ENCODE data around the gene ABCB8. TPM values are rescaled to one million over a fixed set of nuclear protein-coding genes. Genes with fewer than 3 reads are reported as not detected.
A peak's percentile ranks its signal among the peaks of the same experiment; 100 is the strongest.

The ABCB8 gene
- total and polyA plus RNA-seq, 2 donors (not counting 1 experiment from before 2014, with no cell fraction given) = 41.4 to 69.7 TPM

GRCh38 chr7:151086802-151087244, 58.6 kb downstream of the ABCB8 start:
- TF ChIP-seq, protein P1, sequence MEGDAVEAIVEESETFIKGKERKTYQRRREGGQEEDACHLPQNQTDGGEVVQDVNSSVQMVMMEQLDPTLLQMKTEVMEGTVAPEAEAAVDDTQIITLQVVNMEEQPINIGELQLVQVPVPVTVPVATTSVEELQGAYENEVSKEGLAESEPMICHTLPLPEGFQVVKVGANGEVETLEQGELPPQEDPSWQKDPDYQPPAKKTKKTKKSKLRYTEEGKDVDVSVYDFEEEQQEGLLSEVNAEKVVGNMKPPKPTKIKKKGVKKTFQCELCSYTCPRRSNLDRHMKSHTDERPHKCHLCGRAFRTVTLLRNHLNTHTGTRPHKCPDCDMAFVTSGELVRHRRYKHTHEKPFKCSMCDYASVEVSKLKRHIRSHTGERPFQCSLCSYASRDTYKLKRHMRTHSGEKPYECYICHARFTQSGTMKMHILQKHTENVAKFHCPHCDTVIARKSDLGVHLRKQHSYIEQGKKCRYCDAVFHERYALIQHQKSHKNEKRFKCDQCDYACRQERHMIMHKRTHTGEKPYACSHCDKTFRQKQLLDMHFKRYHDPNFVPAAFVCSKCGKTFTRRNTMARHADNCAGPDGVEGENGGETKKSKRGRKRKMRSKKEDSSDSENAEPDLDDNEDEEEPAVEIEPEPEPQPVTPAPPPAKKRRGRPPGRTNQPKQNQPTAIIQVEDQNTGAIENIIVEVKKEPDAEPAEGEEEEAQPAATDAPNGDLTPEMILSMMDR (IDR thresholded peaks at IDR 0.05) = no peak
- no peak for TF ChIP-seq EZH2 (IDR thresholded peaks at IDR 0.05; ENCODE audit: borderline replicate concordance, insufficient read depth, low read depth, low read length, poor library complexity, severe bottlenecking)
- Histone ChIP-seq H3K27ac (ENCODE audit: low read length in 2 of 2) (peak overlapping the region in 1 of 2 donors; percentile 33), H3K4me2 (replicated peaks; ENCODE audit: low read depth, low read length, poor library complexity, severe bottlenecking) (peak overlapping the region; percentile 100), H4K20me1 (ENCODE audit: control insufficient read depth, insufficient read depth, low read length, poor library complexity, severe bottlenecking) (peaks cover 8% of the 10 kb centered on the region), H3K79me2 (ENCODE audit: control insufficient read depth, insufficient read depth, low read length) (peaks cover 15% of the 10 kb centered on the region), H2AFZ (ENCODE audit: insufficient read depth, low read depth, low read length, poor library complexity, severe bottlenecking) (peak overlapping the region; percentile 84), H3K4me1 (ENCODE audit: control insufficient read depth in 2 of 2, insufficient read depth in 2 of 2, low read length in 2 of 2) (peaks cover 52 to 53% of the 10 kb centered on the region in 2 donors), H3K4me3 (ENCODE audit: control extremely low read depth in 1 of 5, extremely low read depth in 1 of 5, insufficient read depth in 1 of 5, low read depth in 2 of 5, low read length in 4 of 5) (peak overlapping the region in 4 of 5 experiments; percentile 43 to 75 (median 68)), H3K9me3 (ENCODE audit: control extremely low read depth in 1 of 3, control insufficient read depth in 2 of 3, insufficient read depth in 1 of 3, low read length in 2 of 3) (peaks cover 0 to 4% (median 0%) of the 10 kb centered on the region in 3 donors), H3K9ac (ENCODE audit: low read length) (peak overlapping the region; percentile 83), H3K36me3 (replicated peaks in 1 of 2; ENCODE audit: control extremely low read depth in 1 of 2, control insufficient read depth in 1 of 2, extremely low read depth in 1 of 2, insufficient read depth in 2 of 2, low read length in 1 of 2) (no peaks in the 10 kb centered on the region), H3K27me3 (replicated peaks in 1 of 4; ENCODE audit: control extremely low read depth in 1 of 4, control insufficient read depth in 3 of 4, insufficient read depth in 4 of 4, low read length in 3 of 4) (peaks cover 0 to 57% (median 17%) of the 10 kb centered on the region in 4 experiments)
- DNase-seq = peak; percentile 62
- no peaks in the 10 kb centered on the region for H3K9me3 Mint-ChIP-seq (ENCODE audit: insufficient read depth)
- H3K4me1 Mint-ChIP-seq = peaks cover 45% of the 10 kb centered on the region
- ATAC-seq (ENCODE audit: low read depth) = no peak
- intact Hi-C loops (cut with micrococcal nuclease) = loop anchor here (1.0 to 10.0 kb wide), 4 partner anchors 24 to 848 kb away; no protein-coding TSS in a partner anchor
- under 1% methylated on average over 55 of the region's 56 CpGs for WGBS (ENCODE audit: insufficient coverage)
- H3K27ac Mint-ChIP-seq = peak overlapping the region; percentile 72
- ChIA-PET POLR2A (no interaction called here), CTCF (no interaction called here)
- peak overlapping the region; percentile 91 for H3K4me3 Mint-ChIP-seq
- H3K27me3 Mint-ChIP-seq = peaks cover 23% of the 10 kb centered on the region

DNA sequence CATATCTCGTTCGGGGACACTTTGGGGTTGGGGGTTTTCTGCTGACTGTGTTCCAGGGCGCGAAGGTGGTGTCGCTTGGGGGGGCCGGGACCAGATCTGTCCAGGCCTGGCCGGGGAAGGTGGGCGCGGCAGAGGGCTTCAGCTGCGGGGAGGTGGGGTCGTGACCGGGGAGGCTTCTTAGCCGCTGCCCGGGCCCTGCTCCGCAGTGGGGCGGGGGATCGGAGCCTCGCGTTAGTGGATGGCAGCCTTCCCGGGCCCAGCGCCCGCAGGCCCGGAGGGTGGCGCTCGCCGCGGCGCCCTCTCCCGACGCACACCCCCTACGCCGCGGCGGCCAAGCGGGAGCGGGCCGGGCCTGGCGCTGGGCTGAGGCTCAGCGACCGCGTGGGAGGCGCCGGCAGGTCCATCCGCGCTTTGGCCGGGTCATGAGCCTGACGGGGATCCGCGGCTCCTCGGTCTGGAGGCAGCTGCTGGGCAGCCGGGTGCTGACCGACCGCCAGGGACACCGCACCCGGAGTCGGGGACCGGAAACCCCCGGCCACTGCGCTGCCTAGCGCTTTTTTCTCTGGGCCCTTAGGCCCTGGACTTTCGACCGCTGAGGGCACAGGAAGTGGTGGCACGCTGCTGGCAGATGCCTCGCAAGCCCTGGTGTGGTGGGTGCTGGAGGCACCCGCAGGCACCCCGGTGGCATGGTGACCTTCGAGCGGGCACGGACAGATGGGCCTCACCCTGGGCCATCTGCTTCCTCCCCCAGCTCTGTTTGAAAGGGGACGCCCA, 59.2 kb downstream of the ABCB8 start:
- Histone ChIP-seq H2AFZ (ENCODE audit: insufficient read depth, low read depth, low read length, poor library complexity, severe bottlenecking) (peak overlapping the region; percentile 84), H3K4me3 (ENCODE audit: control extremely low read depth in 1 of 5, extremely low read depth in 1 of 5, insufficient read depth in 1 of 5, low read depth in 2 of 5, low read length in 4 of 5) (peak overlapping the region in 4 of 5 experiments; percentile 43 to 75 (median 68)), H3K36me3 (replicated peaks in 1 of 2; ENCODE audit: control extremely low read depth in 1 of 2, control insufficient read depth in 1 of 2, extremely low read depth in 1 of 2, insufficient read depth in 2 of 2, low read length in 1 of 2) (no peaks in the 10 kb centered on the region), H3K9ac (ENCODE audit: low read length) (peak overlapping the region; percentile 83), H4K20me1 (ENCODE audit: control insufficient read depth, insufficient read depth, low read length, poor library complexity, severe bottlenecking) (peaks cover 2% of the 10 kb centered on the region), H3K4me1 (ENCODE audit: control insufficient read depth in 2 of 2, insufficient read depth in 2 of 2, low read length in 2 of 2) (peaks cover 46 to 47% of the 10 kb centered on the region in 2 donors), H3K79me2 (ENCODE audit: control insufficient read depth, insufficient read depth, low read length) (peaks cover 9% of the 10 kb centered on the region), H3K9me3 (ENCODE audit: control extremely low read depth in 1 of 3, control insufficient read depth in 2 of 3, insufficient read depth in 1 of 3, low read length in 2 of 3) (peaks cover 0 to 4% (median 0%) of the 10 kb centered on the region in 3 donors), H3K27me3 (replicated peaks in 1 of 4; ENCODE audit: control extremely low read depth in 1 of 4, control insufficient read depth in 3 of 4, insufficient read depth in 4 of 4, low read length in 3 of 4) (peaks cover 0 to 57% (median 17%) of the 10 kb centered on the region in 4 experiments), H3K27ac (ENCODE audit: low read length in 2 of 2) (peak overlapping the region in 1 of 2 donors; percentile 33), H3K4me2 (replicated peaks; ENCODE audit: low read depth, low read length, poor library complexity, severe bottlenecking) (peak overlapping the region; percentile 100)
- peak; percentile 69 for DNase-seq
- H3K27ac Mint-ChIP-seq = peak overlapping the region; percentile 72
- peaks cover 23% of the 10 kb centered on the region for H3K27me3 Mint-ChIP-seq
- ChIA-PET POLR2A (no interaction called here), CTCF (interaction anchor here (1.3 kb wide), 1 partner anchor 36 kb away, joined by 4 read pairs; no protein-coding TSS in a partner anchor)
- peak; percentile 7 for ATAC-seq (ENCODE audit: low read depth)
- H3K9me3 Mint-ChIP-seq (ENCODE audit: insufficient read depth) = no peaks in the 10 kb centered on the region
- H3K4me3 Mint-ChIP-seq = peak overlapping the region; percentile 91
- peak; percentile 91 for TF ChIP-seq EZH2 (IDR thresholded peaks at IDR 0.05; ENCODE audit: borderline replicate concordance, insufficient read depth, low read depth, low read length, poor library complexity, severe bottlenecking)
- TF ChIP-seq, protein P1 (IDR thresholded peaks at IDR 0.05) = peak; percentile 33
- peaks cover 41% of the 10 kb centered on the region for H3K4me1 Mint-ChIP-seq
- intact Hi-C loops (cut with micrococcal nuclease) = loop anchor here (1.0 to 10.0 kb wide), 4 partner anchors 24 to 847 kb away; no protein-coding TSS in a partner anchor
- 1% methylated on average over 69 of the region's 70 CpGs for WGBS (ENCODE audit: insufficient coverage)
